Stimulated activated CD4-positive, alpha-beta T cell treated with anti-CD3 and anti-CD28 coated beads, TNF-alpha, amount 100 ng/mL, for 24 hours (primary cell): ENCODE results near the gene TTBK1.

Experiments used
- DNase-seq, 3 experiments: peaks; one replicate each; pipeline ENCODE4 v3.0.0-alpha.2; 2020; ENCODE audit warnings: low read depth in 3 of 3

Gene TTBK1

GRCh38 chr6:43273707-43274106, 30.4 kb downstream of the TTBK1 start:
- DNase-seq: no peak

- DNase-seq: no peak
Observed at GRCh38 chr6:43274127-43274915, 31.0 kb downstream of the TTBK1 start.

DNA sequence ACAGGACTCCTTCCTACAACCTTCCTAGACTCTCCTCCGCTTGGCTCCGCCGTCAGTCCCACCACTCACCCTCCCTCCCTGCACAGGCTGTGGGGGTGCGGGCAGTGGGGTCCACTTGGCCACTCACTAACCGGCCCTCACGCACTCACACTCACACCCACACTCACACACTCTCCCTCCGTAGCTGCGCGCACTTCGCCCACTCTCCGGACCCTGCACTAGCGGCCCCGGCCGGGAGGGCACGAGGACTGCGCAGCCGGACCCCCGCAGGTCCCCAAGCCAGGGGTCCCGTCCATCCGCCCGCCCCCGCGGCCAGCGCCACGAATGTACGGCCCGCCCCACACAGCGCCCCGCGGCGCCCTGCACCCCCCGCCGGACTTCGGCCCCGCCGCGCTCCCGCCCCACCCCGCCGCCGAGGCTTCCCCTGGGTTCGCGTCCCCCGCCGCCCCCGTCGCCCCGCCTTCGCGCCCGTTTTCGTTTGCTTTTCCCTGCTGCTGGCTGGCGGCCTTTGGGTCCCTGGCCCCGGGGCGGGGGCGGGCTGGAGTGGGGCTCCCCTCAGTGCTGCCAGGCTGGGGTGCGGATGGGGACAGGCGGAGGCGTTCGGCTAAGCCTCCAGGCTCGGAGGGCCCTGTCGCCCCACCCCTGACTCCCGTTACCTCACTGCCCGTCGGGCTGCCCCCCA, 31.8 kb downstream of the TTBK1 start:
- peak in 1 of 3 experiments; percentile 34 for DNase-seq

GRCh38 chr6:43275801-43276576, 32.7 kb downstream of the TTBK1 start:
- DNase-seq: peak in 1 of 3 experiments; percentile 22

DNA sequence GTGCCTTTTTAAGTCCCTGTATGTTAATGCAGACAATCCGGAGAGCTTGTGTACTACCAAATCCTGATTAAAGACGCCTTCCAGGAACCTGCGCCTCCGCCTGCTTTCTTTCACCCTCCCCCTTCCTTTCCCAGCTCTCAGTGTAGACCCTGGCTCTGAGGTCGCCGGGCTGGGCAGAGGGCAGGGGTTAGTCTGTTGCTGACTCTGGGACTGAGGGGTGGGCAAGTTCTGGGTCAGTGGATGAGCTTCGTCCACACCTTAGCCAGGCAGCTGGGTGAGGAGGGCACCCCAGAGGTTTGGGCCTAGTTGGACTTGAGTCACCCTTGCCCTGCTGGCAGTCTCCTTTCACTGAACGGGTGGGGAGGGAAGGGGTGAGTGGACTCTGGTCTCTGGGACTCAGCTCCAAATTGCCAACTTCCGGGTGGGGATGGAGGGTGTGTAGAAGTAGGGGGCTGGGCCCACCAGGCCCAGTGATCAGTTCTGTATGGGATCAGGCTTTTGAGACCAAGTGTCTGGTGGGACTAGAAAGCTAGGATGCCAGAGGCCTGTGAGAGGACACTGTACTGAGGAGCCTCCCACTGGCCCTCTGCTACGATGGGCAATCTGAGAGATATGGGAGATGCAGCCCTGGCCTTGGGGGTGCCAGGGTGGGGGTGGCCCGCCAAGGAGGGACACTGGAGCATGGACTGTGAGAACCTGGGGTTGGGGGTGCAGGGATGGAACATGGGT, 33.5 kb downstream of the TTBK1 start:
- DNase-seq: no peak

DNA sequence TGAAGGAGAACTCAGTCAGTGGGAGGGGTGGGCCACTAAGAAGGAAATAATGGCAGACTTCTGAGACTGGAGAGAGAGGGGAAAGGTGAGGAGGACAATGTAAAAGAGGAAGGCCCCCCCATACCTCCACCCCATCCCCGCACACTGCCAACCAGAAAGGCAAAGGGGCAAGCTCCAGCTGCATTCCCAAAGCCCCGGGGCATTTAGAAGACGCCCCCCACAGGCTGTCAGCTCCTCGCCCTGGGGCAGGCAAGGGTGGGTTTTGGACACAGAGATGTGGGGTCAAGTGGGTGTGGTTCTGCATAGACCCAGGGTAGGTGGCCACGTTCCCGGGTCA, 34.0 kb downstream of the TTBK1 start:
- DNase-seq: no peak

GRCh38 chr6:43277643-43278523, 34.6 kb downstream of the TTBK1 start:
- DNase-seq: no peak

DNA sequence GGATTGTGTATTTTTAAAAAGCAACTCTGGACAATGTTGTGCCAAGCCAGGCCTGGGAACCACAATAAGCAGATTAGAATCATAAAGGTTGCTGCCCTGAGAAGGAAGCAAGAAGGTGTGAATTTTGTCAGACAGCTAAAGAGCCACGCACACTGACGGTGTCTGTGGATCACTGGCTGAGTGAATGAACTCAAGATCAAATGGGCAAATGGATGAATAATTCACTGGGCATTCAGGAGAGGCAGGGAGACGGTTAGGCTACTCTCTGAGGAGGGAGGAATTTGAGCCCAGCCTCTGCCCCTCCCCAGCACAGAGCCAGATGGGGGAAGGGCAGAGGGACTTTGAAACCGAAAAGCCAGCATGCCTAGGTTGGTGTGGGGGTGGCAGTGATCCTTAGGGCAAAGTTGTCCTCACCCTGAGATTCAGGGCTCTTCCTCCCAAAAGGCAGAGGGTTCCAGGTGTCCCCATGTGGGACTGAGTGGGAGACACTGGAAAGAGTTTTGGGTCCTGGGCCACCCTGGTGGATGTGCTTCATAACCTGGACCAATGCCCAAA, 35.3 kb downstream of the TTBK1 start:
- DNase-seq: no peak

DNA sequence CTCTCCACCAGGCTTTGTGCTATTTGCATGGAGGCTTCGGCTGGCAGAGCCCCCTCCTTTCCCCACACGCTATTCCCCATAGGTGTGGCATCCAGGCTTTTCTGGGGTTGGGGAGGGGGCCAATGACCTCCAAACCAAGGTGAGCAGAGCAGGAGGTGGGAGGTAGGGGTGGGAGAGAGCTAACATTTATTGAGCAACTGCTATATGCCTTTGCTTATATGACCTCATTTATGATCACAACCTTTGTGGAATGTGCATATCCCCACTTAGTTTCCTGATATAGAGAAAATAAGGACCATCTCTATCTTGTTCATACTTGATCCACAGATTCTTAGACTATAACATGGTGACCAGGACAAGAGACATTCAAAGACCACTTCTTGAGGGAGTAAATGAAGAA, 37.0 kb downstream of the TTBK1 start:
- DNase-seq: no peak

- no peak for DNase-seq
Observed at GRCh38 chr6:43282060-43282459, 38.8 kb downstream of the TTBK1 start.

DNA sequence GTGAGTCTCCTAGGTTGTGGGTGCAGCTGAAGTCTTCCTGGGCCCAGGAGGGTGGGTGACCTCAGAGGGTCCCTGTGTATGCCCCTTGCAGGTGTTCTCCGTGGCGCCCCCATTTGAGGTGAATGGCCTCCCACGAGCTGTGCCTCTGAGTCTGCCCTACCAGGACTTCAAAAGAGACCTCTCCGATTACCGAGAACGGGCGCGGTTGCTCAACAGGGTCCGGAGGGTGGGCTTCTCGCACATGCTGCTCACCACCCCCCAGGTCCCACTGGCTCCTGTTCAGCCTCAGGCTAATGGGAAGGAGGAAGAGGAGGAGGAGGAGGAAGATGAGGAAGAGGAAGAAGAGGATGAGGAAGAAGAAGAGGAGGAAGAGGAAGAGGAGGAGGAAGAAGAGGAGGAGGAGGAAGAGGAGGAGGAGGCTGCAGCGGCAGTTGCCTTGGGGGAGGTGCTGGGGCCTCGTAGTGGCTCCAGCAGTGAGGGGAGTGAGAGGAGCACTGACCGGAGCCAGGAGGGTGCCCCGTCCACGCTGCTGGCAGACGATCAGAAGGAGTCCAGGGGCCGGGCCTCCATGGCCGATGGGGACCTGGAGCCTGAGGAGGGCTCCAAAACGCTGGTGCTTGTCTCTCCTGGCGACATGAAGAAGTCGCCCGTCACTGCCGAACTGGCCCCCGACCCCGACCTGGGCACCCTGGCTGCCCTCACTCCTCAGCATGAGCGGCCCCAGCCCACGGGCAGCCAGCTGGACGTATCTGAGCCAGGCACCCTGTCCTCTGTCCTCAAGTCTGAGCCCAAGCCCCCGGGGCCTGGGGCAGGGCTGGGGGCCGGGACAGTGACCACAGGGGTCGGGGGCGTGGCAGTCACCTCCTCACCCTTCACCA, 39.6 kb downstream of the TTBK1 start:
- no peak for DNase-seq

GRCh38 chr6:43283514-43283901, 40.2 kb downstream of the TTBK1 start:
- no peak for DNase-seq

DNA sequence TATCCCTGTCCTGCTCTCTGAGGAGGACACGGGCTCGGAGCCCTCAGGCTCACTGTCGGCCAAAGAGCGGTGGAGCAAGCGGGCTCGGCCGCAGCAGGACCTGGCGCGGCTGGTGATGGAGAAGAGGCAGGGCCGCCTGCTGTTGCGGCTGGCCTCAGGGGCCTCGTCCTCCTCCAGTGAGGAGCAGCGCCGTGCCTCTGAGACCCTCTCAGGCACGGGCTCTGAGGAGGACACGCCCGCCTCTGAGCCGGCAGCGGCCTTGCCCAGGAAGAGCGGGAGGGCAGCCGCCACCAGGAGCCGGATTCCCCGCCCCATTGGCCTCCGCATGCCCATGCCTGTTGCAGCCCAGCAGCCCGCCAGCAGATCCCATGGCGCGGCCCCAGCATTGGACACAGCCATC, 40.6 kb downstream of the TTBK1 start:
- DNase-seq: no peak

- DNase-seq: no peak
Observed at GRCh38 chr6:43284991-43285781, 41.9 kb downstream of the TTBK1 start.

DNA sequence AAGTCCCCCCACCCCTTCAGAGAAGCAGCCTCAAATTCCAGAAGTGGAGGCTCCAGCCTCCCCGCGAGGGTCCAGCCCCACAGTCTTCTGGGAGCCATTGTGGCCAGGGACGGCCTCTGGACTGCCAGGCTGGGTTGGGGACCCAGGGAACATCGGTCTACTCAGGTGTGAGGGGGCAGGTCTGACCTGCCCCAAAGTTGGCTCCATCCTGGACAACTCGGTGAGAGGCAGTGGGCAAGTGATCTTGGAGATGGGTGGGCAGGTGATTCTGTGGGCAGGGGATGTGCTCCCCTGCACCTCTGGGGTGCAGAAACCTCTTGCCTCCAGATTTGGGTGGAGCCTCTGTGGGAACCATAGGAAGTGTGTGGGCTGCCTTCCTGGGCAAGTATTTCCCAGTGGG, 42.6 kb downstream of the TTBK1 start:
- DNase-seq: no peak

- DNase-seq: no peak
Observed at GRCh38 chr6:43286456-43286979, 43.2 kb downstream of the TTBK1 start.

GRCh38 chr6:43286980-43287716, 43.9 kb downstream of the TTBK1 start:
- no peak for DNase-seq
